Naive thymus-derived CD4-positive, alpha-beta T cell (primary cell): Measurements from ENCODE around the gene ZIC2. TPM values are rescaled to one million over a fixed set of nuclear protein-coding genes. Genes with fewer than 3 reads are reported as not detected.

Source experiments
- ATAC-seq: fragments of 150-1000 bp; cut with Tn5 transposase; 2 replicates; pipeline ENCODE4 v1.10.0; 2021; ENCODE audit warnings: mild to moderate bottlenecking, moderate library complexity
- CTCF ChIA-PET: fragments of 350-600 bp; sonication (Branson Sonifier 250); formaldehyde crosslinking; loops from one replicate; lab custom pipeline; 2021; ENCODE audit warnings: antibody characterized with exemption; lab: Charles Lee
- POLR2A ChIA-PET: fragments of 350-600 bp; sonication (Branson Sonifier 250); formaldehyde crosslinking; loops from one replicate; lab custom pipeline; 2021; ENCODE audit warnings: antibody characterized with exemption, inconsistent platforms; lab: Charles Lee
- DNase-seq, 9 donors: peaks; one replicate each; pipeline versions ENCODE4 v3.0.0 to v3.0.0-alpha.2; 2020 to 2022; ENCODE audit warnings: mixed read lengths in 1 of 9
- H3K27ac ChIP-seq: one replicate; pipeline ENCODE4 v1.7.0; 2013; ENCODE audit warnings: mild to moderate bottlenecking, low read depth, low read length, moderate library complexity
- H3K27me3 ChIP-seq, 2 donors: one replicate each; pipeline ENCODE4 v1.7.0; 2013; ENCODE audit warnings: low read length in 2 of 2, mild to moderate bottlenecking in 2 of 2, moderate library complexity in 2 of 2; ENCODE audit not compliant: control insufficient read depth in 2 of 2, insufficient read depth in 2 of 2
- H3K36me3 ChIP-seq, 3 experiments: 1 replicate in 2 of 3; 2 replicates in 1 of 3; pipeline ENCODE4 v1.7.0; 2013; ENCODE audit warnings: low read length in 3 of 3, mild to moderate bottlenecking in 3 of 3, moderate library complexity in 1 of 3; ENCODE audit not compliant: insufficient read depth in 3 of 3, control insufficient read depth in 2 of 3
- H3K4me1 ChIP-seq, 2 donors: one replicate each; pipeline ENCODE4 v1.7.0; 2013; ENCODE audit warnings: low read length in 2 of 2, mild to moderate bottlenecking in 2 of 2, moderate library complexity in 1 of 2; ENCODE audit not compliant: control insufficient read depth in 2 of 2, insufficient read depth in 2 of 2
- H3K4me3 ChIP-seq: 2 replicates; pipeline ENCODE4 v1.7.0; 2013; ENCODE audit warnings: mild to moderate bottlenecking, low read length
- H3K9me3 ChIP-seq, 3 experiments: 1 replicate in 2 of 3; 2 replicates in 1 of 3; pipeline ENCODE4 v1.7.0; 2013; ENCODE audit warnings: low read length in 3 of 3; ENCODE audit not compliant: control insufficient read depth in 2 of 3
- H3K27ac Mint-ChIP-seq, 9 donors: one replicate each; pipeline ENCODE4 v1.8.0; 2020 to 2022; ENCODE audit warnings: mixed read lengths in 9 of 9, mild to moderate bottlenecking in 8 of 9, moderate library complexity in 5 of 9, inconsistent platforms in 2 of 9
- H3K27me3 Mint-ChIP-seq, 5 donors: one replicate each; pipeline ENCODE4 v1.8.0; 2021 to 2022; ENCODE audit warnings: mixed read lengths in 5 of 5, mild to moderate bottlenecking in 1 of 5
- H3K36me3 Mint-ChIP-seq, 5 donors: one replicate each; pipeline ENCODE4 v1.8.0; 2020 to 2022; ENCODE audit warnings: mixed read lengths in 5 of 5, mild to moderate bottlenecking in 3 of 5, inconsistent platforms in 1 of 5
- H3K4me1 Mint-ChIP-seq, 7 donors: one replicate each; pipeline ENCODE4 v1.8.0; 2020 to 2022; ENCODE audit warnings: mixed read lengths in 7 of 7, mild to moderate bottlenecking in 3 of 7, inconsistent platforms in 1 of 7
- H3K4me3 Mint-ChIP-seq, 10 donors: one replicate each; pipeline ENCODE4 v1.8.0; 2020 to 2022; ENCODE audit warnings: mild to moderate bottlenecking in 10 of 10, mixed read lengths in 10 of 10, moderate library complexity in 6 of 10, inconsistent platforms in 2 of 10
- H3K9me3 Mint-ChIP-seq, 11 donors: one replicate each; pipeline ENCODE4 v1.8.0; 2020 to 2022; ENCODE audit warnings: mixed read lengths in 11 of 11, mild to moderate bottlenecking in 4 of 11, inconsistent platforms in 1 of 11, moderate library complexity in 1 of 11
- intact Hi-C, 2 donors: fragments of 100-400 bp; cut with micrococcal nuclease; formaldehyde crosslinking; loops; one replicate each; pipeline ENCODE4 v1.15.1; 2023
- polyA plus RNA-seq, 2 donors: library from polyadenylated mRNA; unstranded; fragments of 300-500 nt; fragmentation: Illumina TruSeq; gene quantifications; one replicate each; pipeline ENCODE4 v1.2.3, GENCODE V29; 2021
- total RNA-seq, 6 experiments: library from RNA in 5 of 6; stranded (reverse) in 5 of 6; gene quantifications; 1 replicate in 5 of 6; 2 replicates in 1 of 6; pipeline ENCODE4 v1.2.3 and lab custom pipeline; 2021 to 2026

Gene ZIC2
- total and polyA plus RNA-seq, 7 experiments from 2014 or later, result 0.51 TPM; not detected in 6

DNA sequence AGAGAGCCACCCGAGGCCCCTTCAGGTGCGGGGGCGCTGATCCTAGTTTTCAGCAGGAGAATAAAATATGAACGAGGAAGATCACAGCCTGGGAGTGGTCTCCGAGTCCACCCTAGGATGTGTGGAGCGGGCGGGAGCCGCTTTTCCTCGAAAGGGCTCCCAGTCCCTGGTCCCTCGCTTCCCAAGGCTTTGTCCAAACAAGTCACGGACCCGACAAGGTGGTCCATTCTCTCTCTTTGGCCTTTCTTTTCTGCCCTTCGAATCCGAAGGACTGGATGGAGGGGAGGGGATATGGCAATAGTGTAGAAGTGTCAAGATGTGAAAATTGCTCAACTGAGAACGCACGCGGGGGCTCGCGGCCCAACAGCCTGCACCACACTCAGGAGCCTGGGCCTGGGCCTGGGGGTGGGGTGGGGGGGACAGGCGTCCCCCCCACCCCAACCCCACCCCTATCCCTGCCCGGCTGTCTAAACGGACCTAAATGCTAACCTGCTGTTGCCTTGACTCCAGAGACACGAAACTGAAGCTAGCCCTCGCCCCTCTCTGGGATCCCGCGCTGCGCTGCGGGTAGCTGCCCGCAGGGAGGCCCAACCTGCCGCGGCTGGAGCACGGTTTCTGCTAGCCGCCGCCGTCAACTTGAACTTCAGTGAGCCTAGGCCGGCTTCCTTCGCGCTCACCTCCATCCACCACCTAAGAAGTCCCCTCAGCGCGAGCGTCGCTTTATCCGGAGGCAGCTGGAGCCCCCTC lies 7.1 kb downstream of the ZIC2 start:
- Histone ChIP-seq H3K27ac (no peak overlapping the region), H3K4me3 (no peak overlapping the region), H3K4me1 (peaks cover 6 to 25% of the 10 kb centered on the region in 2 donors), H3K27me3 (peaks cover 36 to 95% of the 10 kb centered on the region in 2 donors), H3K9me3 (peaks cover 0 to 12% (median 4%) of the 10 kb centered on the region in 3 experiments), H3K36me3 (no peaks in the 10 kb centered on the region)
- H3K4me1 Mint-ChIP-seq, result peaks cover 4 to 47% (median 29%) of the 10 kb centered on the region in 7 donors
- H3K36me3 Mint-ChIP-seq, result peaks cover 0 to 21% (median 7%) of the 10 kb centered on the region in 5 donors
- peak overlapping the region in 5 of 9 donors; percentile 34 to 59 (median 38) for H3K27ac Mint-ChIP-seq
- ATAC-seq, result no peak
- POLR2A ChIA-PET, result interaction anchor here (1.0 to 1.5 kb wide), 2 partner anchors 14 to 171 kb away, joined by 3 read pairs; no protein-coding TSS in a partner anchor
- H3K4me3 Mint-ChIP-seq, result peak overlapping the region in 7 of 10 donors; percentile 33 to 70 (median 58)
- intact Hi-C loops, result loop anchor here (2.0 kb wide), 2 partner anchors 16 to 28 kb away; no protein-coding TSS in a partner anchor
- H3K9me3 Mint-ChIP-seq, result peaks cover 0 to 71% (median 29%) of the 10 kb centered on the region in 11 donors
- CTCF ChIA-PET, result no interaction called here
- no peak for DNase-seq
- peaks cover 68 to 91% (median 88%) of the 10 kb centered on the region in 5 donors for H3K27me3 Mint-ChIP-seq

DNA sequence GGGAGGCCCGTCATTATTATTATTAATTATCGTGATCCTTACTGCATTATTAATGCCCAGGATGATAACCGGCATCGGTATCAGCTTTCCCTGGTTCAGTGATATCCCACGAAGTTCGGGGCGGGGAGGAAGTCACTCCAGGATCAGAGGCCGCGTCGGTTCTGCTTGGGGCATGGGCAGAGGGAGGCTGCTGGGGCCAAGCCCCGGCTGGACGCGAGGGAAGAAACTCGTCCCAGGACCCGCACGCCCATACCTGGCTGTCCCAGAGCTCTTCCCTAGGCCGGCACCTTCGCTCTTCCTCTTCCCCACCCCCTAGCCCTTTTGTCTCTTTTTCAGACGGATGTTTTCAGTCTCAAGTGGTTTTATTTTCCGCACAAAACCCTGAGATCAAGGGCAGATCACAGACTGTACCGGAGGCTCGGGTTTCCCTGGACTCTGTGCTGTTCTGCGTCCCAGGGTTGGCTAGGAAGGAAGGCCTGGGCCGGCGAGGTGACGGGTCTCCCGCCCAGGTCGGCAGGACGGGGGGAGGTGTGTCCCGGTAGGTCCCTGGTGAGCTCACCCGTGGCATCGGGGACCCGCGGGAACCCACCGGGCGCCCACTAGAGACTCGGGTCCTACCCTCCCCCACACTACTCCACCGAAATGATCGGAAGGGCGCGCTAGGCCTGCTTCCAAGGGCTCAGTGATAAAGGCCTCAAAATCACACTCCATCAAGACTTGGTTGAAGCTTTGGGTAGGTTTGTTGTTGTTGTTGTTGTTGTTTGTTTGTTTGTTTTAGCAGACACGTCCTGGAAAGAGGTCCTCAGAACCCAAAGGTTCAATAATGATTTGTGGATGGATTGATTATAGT lies 7.9 kb downstream of the ZIC2 start:
- CTCF ChIA-PET, result no interaction called here
- H3K27ac Mint-ChIP-seq, result peak overlapping the region in 5 of 9 donors; percentile 34 to 59 (median 45)
- peak; percentile 10 for ATAC-seq

DNA sequence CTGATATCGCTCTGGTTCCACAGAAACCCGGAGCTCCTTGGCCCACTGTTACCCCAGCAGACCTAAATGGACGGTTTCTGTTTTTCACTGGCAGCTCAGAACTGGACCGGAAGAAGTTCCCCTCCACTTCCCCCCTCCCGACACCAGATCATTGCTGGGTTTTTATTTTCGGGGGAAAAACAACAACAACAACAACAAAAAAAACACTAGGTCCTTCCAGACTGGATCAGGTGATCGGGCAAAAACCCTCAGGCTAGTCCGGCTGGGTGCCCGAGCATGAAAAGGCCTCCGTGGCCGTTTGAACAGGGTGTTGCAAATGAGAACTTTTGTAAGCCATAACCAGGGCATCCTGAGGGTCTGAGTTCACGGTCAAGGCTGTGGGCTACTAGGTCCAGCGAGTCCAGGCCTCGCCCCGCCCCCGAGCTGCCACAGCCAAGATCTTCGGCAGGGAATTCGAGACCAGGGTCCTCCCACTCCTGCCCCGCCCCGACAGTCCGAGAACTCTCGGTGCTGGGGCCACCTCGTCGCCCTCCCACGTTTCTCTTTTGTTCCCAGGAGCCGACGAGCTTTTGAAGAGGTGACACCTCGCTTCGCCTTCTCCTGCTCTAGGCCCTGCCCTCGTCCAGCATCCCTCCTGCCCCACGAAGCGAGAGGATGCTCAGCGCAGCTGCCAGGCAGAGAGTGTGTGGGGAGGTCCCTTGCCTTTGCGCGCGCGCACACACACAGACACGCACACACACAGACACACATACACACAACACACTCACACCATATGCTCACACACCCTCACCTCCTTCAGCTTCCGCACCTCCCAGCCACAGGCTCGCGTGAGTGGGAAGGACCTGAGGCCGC lies 8.8 kb downstream of the ZIC2 start:
- peaks cover 73 to 96% (median 94%) of the 10 kb centered on the region in 5 donors for H3K27me3 Mint-ChIP-seq
- intact Hi-C loops, result loop anchor here in 1 of 2 donors (5.0 to 10.0 kb wide), 2 partner anchors 247 to 404 kb away; no protein-coding TSS in a partner anchor
- H3K27me3 ChIP-seq, result peaks cover 45 to 96% of the 10 kb centered on the region in 2 donors
- peaks cover 4 to 36% (median 25%) of the 10 kb centered on the region in 7 donors for H3K4me1 Mint-ChIP-seq
- ChIA-PET POLR2A (interaction anchor here (0.7 to 1.6 kb wide), 4 partner anchors 13 to 173 kb away, joined by 3 to 4 read pairs (median 3); no protein-coding TSS in a partner anchor), CTCF (no interaction called here)
- DNase-seq (peak in 1 of 9 donors; percentile 19), ATAC-seq (no peak)
- peak overlapping the region in 3 of 9 donors; percentile 25 to 46 (median 34) for H3K27ac Mint-ChIP-seq
- H3K36me3 Mint-ChIP-seq, result peaks cover 0 to 26% (median 6%) of the 10 kb centered on the region in 5 donors
- H3K4me3 Mint-ChIP-seq, result peak overlapping the region in 9 of 10 donors; percentile 23 to 64 (median 49)
- no peaks in the 10 kb centered on the region for H3K9me3 ChIP-seq
- no peaks in the 10 kb centered on the region for H3K36me3 ChIP-seq
- H3K27ac ChIP-seq, result no peak overlapping the region
- H3K4me1 ChIP-seq, result peaks cover 6 to 25% of the 10 kb centered on the region in 2 donors
- peaks cover 0 to 77% (median 30%) of the 10 kb centered on the region in 11 donors for H3K9me3 Mint-ChIP-seq
- no peak overlapping the region for H3K4me3 ChIP-seq

More for the DNA sequence above, 7.9 kb downstream of the ZIC2 start:
- Histone ChIP-seq H3K27me3 (peaks cover 38 to 94% of the 10 kb centered on the region in 2 donors), H3K4me1 (peaks cover 6 to 25% of the 10 kb centered on the region in 2 donors), H3K4me3 (no peak overlapping the region), H3K27ac (no peak overlapping the region), H3K36me3 (no peaks in the 10 kb centered on the region), H3K9me3 (peaks cover 0 to 4% (median 0%) of the 10 kb centered on the region in 3 experiments)
- intact Hi-C loops, result loop anchor here (2.0 to 10.0 kb wide), 4 partner anchors 17 to 405 kb away; no protein-coding TSS in a partner anchor
- Mint-ChIP-seq H3K36me3 (peaks cover 0 to 21% (median 6%) of the 10 kb centered on the region in 5 donors), H3K27me3 (peaks cover 68 to 91% (median 88%) of the 10 kb centered on the region in 5 donors), H3K4me1 (peaks cover 4 to 39% (median 27%) of the 10 kb centered on the region in 7 donors), H3K9me3 (peaks cover 0 to 71% (median 25%) of the 10 kb centered on the region in 11 donors), H3K4me3 (peak overlapping the region in 9 of 10 donors; percentile 33 to 70 (median 58))
- DNase-seq, result peak in 2 of 9 donors; percentile 12 to 32
- POLR2A ChIA-PET, result interaction anchor here (0.7 to 1.5 kb wide), 4 partner anchors 12 to 172 kb away, joined by 3 read pairs; no protein-coding TSS in a partner anchor

DNA sequence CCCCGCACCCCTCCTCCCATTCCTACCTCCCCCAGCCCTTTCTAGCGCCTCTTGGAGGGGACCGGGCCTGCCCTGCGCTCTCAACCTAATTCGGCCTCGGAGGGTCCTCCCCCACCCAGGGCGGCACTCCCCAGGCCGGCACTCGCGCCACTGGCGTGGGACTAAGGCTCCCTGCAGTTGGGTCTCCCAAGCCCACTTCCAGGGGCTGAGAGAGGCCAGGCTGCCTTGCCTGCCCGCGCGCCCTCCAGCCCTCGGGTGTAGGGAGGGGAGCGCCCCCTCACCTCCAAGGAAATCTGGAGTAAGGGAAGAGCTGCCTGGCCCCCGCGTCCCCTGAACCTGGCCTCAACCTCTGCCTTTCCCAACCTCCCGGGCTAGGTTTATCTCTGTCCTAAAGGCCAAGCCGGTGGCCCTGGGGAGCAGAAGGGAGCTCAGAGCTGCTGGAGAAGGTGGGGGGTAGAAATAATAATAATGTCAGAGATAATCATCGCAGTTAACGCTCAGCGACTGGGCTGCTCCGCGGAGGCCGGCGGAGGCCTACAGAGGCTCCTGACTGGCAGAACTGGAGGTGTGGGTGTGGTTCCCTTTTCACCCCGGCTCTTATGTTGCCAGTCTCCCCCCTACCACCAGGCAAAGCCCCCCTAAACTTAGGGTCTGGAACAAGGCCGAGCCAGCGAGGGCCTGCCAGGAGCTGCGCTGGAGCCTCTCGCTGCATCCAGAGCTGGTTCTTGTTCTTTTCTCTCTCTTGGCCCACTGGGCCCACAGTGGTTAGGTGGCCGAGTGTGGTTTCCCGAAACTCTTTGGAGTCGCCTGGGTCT lies 9.6 kb downstream of the ZIC2 start:
- intact Hi-C loops, result loop anchor here in 1 of 2 donors (5.0 to 10.0 kb wide), 2 partner anchors 246 to 404 kb away; no protein-coding TSS in a partner anchor
- POLR2A ChIA-PET, result interaction anchor here (0.6 to 1.7 kb wide), 4 partner anchors 10 to 435 kb away, joined by 3 to 8 read pairs (median 4); partner anchors contain the start of gene ZIC2

More for the DNA sequence above, 9.6 kb downstream of the ZIC2 start:
- Mint-ChIP-seq H3K4me1 (peaks cover 4 to 34% (median 21%) of the 10 kb centered on the region in 7 donors), H3K9me3 (peaks cover 0 to 79% (median 34%) of the 10 kb centered on the region in 11 donors), H3K36me3 (peaks cover 0 to 22% (median 3%) of the 10 kb centered on the region in 5 donors), H3K27me3 (peaks cover 76 to 98% (median 96%) of the 10 kb centered on the region in 5 donors), H3K4me3 (peak overlapping the region in 6 of 10 donors; percentile 28 to 64 (median 50)), H3K27ac (peak overlapping the region in 2 of 9 donors; percentile 51)
- H3K27me3 ChIP-seq, result peaks cover 50 to 99% of the 10 kb centered on the region in 2 donors
- ATAC-seq (no peak), DNase-seq (no peak)
- CTCF ChIA-PET, result no interaction called here
- H3K4me1 ChIP-seq, result peaks cover 6 to 25% of the 10 kb centered on the region in 2 donors
- no peak overlapping the region for H3K27ac ChIP-seq
- H3K9me3 ChIP-seq, result no peaks in the 10 kb centered on the region
- H3K36me3 ChIP-seq, result no peaks in the 10 kb centered on the region
- no peak overlapping the region for H3K4me3 ChIP-seq
